ENCODE data around the gene GPR137.
"Not testable (repeated sequence)": the region's sequence is repeated elsewhere in the genome, so short reads cannot be mapped to it uniquely, and the experiment has no call there.

The GPR137 gene, protein sequence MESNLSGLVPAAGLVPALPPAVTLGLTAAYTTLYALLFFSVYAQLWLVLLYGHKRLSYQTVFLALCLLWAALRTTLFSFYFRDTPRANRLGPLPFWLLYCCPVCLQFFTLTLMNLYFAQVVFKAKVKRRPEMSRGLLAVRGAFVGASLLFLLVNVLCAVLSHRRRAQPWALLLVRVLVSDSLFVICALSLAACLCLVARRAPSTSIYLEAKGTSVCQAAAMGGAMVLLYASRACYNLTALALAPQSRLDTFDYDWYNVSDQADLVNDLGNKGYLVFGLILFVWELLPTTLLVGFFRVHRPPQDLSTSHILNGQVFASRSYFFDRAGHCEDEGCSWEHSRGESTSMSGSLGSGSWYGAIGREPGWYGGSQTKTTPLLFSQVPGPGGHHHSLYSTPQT

DNA sequence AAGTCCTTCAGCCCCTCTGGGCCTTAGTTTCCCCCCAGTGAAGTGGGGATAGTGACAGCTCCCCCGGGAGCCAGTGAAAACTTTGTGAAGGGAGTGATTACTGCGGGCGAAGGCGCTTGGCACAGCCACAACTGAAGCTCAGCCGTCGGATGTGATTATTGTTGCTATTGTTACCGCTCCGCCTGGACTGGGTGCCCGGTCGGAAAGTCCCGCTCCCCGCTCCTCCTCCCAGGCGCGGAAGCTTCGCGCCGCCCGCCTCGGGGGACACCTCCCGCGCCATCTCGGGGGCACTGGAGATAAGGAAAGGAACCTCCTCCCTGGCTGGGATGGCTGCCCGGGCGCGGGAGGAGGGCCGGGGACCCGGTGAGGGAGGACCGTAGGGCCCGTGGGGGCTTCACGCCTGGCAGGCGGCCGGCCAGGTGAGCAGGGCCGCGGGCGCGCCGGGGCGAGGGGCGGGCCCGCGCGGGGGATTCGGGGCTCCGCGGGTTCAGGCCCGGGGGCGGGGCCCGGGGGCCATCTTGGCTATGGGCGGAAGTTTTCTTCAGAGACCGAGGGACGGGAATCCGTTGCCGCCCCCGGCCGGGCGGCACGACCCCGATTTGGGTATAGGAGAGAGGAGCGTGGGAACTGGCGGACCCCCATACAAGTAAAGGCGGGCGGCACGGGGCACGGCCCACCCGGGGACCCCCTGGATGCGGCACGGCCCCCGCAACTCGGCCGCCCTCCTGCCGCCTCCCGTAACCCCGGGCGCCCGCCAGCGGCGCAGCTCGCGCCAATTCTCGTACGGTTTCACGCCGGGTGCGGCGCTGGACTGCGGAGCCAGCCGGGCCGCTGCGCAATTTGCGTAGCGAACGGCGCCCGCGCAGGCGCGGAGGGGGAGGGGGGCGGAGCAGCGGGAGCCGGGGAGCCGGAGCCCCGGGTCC, at the start of gene GPR137:
GPR137 (plus strand) TSS at position 887 of the 923 bp plus-strand sequence. CDS start 677 bp downstream, outside the sequence.
- DNase-seq, result peak in 57 of 58 donors; percentile 67 to 95 (median 88)

- no peak for DNase-seq
These were observed 48.1 kb upstream of the GPR137 start for GRCh38 chr11:64237484-64237951.

- no peak for DNase-seq
These were observed 47.6 kb upstream of the GPR137 start for GRCh38 chr11:64238076-64238475.

DNA sequence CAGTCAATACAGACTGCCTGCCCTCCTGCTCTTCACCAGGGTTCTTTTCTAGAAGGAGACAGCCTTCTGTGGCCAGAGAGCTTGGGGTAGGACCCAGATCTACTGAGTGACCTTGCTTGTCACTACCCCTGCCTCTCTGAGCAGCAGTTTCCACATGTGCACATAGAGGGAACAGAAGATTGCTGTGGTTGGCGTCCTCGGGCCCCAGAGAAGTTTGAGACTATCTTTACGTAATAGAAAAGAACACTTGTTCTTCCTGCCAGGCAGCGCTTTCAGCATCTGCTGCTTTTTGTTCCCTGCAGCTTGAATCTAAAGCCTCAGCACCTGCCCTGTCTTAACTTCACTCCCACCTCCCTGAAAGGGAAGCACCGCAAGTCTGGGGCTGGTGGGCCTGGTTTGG, 46.6 kb upstream of the GPR137 start:
- peak in 2 of 58 donors; percentile 17 to 24 for DNase-seq

- peak in 6 of 58 donors; percentile 46 to 68 (median 50) for DNase-seq
These were observed 45.8 kb upstream of the GPR137 start for GRCh38 chr11:64239662-64240434.

DNA sequence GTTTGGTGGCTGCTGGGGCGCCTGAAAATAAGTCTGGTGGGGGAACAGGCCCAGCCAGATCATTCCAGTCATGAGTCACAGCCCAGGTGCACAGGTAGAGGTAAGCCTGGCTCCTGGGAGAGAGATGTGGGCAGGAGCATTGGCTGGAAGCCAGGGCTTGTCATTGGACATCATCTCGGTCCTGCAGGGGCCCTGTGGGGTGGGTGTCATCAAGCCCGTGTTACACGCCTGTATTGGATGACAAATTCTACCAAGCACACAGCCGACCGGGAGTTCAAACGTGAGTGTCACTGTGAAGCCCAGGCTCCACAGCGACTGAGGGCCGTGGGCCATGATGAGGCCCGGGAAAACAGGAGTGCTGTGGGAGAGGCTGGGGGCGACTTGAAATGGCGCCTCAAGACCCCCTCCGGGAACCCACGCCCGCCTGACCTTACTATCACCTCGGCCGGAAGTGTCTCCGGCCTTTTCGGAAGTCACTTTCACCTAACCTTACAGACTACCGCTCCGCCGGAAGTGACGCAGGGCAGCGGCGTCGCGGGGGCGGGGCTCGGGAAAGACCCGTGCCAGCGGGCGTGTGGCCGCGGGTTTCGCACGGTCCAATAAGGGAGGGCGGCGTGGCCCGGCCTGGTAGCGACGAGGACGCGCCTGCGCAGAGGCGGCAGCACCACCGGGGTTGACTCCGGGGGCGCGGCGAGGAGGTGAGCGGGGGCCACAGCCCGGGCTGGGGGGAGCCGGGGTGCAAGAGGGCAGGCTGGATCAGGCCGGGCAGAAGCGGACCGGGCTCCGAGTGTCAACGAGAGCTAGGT, 45.0 kb upstream of the GPR137 start, which contains the start of gene FKBP2:
FKBP2 (plus strand) TSS at position 661 of the 806 bp plus-strand sequence. CDS start 1,293 bp downstream, outside the sequence.
- DNase-seq, result peak; percentile 76 to 100 (median 97)

GRCh38 chr11:64241241-64241490, 44.5 kb upstream of the GPR137 start:
- peak; percentile 92 to 100 (median 99) for DNase-seq

DNA sequence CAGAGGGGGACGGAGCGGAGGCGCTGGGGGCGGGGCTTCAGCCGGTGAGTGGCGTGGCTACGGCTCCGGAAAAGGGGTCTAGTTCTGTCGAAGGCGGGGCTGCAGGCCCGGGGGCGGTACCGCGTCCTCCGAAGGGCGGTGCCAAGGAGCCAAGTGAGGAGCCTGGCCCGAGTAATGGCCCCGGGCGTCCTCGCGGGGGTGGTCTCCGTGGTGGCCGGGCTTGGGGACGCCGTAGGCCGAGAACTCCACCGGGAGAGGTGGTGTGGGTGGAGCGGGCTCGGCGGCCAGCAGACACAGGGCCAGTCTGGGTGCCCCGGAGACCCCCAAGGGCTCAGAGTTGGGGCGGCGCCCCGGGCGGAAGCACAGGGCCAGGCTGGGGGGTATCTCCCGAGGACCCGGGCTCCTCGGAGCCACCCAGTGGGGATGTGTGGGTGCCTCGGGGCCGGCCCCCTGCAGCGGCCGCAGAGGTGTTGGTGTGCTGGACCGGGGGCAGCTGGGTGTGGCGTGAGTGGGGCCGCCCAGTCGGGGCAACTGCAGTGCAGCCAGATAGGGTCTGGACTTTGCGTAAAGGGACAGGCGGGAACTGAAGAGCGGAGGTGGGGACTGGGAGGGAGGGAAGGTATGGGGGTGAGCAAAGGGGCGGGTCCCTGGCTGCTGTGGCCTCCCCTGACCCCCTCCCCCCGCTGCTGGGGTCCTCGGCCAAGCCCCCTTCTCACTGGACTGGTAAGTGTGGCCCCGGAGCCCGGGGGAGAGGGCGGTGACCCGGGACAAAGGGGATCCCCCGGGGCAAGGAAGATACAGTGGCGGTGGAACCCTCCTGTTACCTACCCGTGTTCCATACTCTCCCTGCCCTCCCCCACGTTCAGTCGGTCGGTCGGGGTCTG, 43.9 kb upstream of the GPR137 start:
- peak in 2 of 58 donors; percentile 58 to 79 for DNase-seq

- no peak for DNase-seq
These were observed 42.3 kb upstream of the GPR137 start for GRCh38 chr11:64243236-64243854.

DNA sequence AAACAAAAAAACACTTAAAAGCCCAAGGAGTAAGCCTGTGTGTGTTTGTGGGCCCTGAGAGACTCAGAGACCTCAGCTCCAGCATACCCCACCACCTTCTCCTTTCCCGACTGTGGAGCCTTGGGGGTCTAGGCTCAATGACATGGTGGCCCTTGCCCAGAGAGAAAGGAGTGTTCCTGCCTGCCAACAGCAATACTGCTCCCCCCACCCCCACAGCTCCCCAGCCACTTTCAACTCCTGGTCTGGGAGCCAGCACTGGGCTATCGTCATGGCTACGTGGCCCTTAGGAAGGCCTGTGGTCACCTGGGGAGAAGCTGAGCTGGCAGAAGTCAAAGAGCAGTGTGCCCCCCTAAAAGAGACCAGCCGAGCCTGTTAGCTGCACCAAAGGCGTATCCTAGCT, 41.5 kb upstream of the GPR137 start:
- no peak for DNase-seq

- no peak for DNase-seq
These were observed 40.7 kb upstream of the GPR137 start for GRCh38 chr11:64244966-64245365.

DNA sequence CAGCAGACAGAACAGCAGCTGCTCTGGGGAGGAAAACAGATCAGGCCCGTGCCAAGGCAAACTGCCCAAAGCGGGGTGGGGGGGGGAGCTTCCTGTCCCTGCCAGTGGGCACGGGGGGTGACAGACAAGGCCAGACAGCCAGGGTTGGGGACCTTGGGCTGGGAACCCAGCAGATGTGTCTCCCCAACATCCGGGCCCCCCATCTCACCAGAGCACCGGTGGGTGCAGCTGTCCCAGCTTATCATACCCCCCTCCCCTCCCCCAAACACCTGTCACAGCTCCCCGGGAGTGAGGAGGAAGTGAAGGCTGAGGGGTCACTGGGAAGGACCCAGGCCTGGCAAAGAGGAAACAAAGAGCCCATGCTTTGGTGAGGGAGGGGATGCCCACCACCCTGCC, 40.2 kb upstream of the GPR137 start:
- DNase-seq, result peak in 27 of 58 donors; percentile 16 to 60 (median 33)

DNA sequence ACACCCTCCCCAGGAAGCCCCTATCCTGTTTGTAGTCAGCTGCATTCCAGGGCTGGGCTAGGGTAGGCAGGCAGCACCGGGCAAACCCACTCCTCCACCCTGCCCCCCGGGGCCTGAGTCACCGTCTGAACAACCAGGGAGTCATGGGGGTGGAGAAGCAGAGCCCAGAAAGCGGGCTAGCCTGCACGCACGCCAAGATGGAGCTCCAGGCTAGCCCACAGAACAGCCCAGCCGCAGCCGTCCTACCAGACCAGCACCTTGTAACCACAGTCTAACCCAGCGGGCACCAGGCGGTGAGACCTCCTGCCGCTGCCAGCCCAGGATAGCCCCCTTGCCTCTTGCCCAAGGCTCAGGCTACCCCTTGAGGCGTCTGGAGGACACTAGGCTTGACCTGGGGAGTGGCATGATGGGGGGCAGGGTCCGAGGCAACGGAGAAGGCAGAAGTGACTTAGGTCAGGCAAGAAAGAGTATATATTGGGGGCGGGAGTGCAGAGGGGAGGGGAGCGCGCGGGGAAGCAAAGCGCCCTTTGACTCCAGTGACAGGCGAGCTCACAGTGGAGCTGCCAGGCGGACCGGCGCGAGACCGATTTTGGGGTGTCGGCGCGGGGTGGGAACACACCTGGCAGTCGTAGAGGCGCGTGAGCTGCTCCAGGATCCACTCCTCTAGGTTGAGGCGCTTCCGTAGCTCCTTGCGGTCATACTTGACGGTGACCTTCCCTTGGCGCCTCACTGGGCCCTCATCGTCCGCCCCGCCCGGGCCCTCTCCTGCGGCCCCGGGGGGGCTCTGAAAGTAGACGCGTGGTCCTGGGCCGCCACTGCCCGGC, 39.6 kb upstream of the GPR137 start:
- peak in 23 of 58 donors; percentile 16 to 55 (median 36) for DNase-seq

DNA sequence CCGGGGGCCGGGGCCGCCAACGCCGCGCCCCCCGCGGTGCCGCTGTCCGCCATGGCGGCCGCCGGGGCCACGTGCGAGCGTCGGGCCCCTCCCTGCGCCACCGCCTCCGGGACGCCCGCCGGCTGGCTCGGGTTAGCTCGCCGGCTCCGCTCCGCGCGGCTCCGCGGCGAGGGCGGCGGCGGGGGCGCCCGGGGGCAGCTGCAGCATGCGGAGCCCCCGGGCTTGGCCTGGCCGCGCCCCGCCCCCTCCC, 39.1 kb upstream of the GPR137 start:
- not testable (repeated sequence) for DNase-seq

DNA sequence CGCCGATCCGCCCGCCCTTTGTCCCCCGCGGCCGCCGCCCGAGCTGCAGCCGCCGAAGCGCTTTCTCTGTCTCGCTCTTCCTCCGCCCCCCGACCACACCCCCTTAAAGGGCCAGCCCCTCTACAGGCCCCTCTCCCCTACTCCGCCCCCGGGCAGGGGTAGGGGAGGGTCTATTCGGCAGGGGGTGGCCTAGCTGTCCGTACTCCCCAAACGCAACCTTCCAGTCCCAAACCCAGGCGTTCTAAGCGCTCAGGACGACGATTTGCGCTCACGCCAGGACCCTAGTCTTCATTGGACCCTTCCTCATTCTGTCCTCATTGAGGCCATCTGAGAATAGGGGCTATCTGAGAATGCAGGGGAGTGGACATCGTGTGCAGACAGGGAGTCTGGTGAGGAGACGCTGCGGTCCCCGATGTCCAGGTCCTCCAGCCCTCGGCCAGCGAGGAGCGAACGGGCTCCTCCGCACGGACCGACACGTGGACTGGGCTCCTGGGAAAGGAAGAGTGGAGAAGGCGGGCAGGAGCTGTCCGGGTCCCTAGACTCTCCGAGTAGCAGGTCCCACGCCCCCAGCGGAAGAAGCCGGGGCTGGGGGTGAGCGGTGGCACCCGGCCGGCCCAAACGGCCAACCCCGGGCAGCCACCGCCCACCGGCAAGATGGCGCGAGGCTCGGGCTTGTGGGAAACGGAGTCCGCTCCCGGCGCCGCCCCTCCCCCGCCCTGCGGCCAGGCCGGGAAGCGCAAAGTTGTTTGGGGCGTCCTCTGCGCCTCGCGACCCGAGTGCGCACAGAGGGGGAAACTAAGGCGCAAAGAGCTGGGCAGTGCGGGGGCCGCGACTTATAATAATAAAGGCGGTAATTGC, 38.5 kb upstream of the GPR137 start, which contains the start of gene PPP1R14B:
PPP1R14B (minus strand) TSS at position 73 of the 858 bp plus-strand sequence. CDS start 270 bp downstream, outside the sequence.
- peak in 57 of 58 donors; percentile 37 to 90 (median 78) for DNase-seq

DNA sequence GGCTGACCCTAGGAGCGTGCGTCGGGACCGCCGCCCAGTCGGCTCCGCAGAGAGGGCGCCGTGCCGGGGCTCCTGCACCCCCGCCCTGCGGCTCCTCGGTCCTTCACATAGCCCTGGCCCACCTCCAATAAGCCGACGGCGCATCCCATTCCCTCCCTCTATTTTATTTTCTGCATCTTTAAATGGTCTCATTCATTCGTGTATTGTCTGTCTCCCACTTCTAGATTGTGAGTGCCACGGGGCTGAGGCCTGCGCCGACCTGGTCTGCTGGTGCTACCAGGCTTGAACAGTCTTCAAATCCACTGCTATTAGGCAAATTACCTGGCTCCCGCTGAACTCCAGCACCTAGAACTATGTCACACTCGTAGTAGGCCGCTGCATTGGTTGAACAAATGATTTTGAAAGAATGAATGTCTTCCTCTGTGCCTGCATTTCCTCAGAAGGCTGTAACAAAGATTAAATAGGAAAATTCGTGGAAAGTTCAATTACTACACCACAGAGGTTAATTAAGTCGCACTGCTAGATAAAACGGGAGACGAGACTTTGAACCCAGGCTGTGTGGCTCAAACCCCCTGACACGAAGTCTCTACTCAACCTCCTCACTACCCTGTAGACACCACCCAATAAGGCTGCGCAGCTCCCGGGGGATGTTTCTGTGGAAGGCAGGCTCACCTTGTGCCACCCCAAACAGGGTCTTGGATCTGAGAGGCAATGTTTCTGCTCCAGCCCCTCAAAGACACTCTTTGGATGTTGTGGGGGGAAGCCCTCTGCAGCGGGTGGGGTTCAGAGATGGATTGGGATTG, 37.7 kb upstream of the GPR137 start:
- peak in 1 of 58 donors; percentile 76 for DNase-seq

Data from anterior cingulate cortex (tissue), 58 donors.